BJ (cell line): ENCODE data around the gene ISCA2. TPM values are rescaled to one million over a fixed set of nuclear protein-coding genes. Genes with fewer than 3 reads are reported as not detected.

Experiments
- CTCF ChIA-PET: fragments of 350-600 bp; formaldehyde crosslinking; extraction: SDS; loops from one replicate; lab custom pipeline; 2021; ENCODE audit warnings: antibody characterized with exemption, inconsistent platforms; lab: Yijun Ruan, JAX
- POLR2A ChIA-PET: fragments of 300-600 bp; sonication (Branson Sonifier 250); formaldehyde crosslinking; extraction: SDS; loops from one replicate; lab custom pipeline; 2021; ENCODE audit warnings: antibody characterized with exemption; lab: Charles Lee
- DNase-seq: peaks from one replicate; pipeline ENCODE4 v3.0.0-alpha.2; 2011; ENCODE audit warnings: low read depth
- H3K27me3 ChIP-seq: 2 replicates; pipeline ENCODE4 v1.6.0; 2011; ENCODE audit warnings: low read length; ENCODE audit not compliant: control insufficient read depth, insufficient read depth
- H3K36me3 ChIP-seq: 2 replicates; pipeline ENCODE4 v1.5.1; 2011; ENCODE audit warnings: low read length; ENCODE audit not compliant: control insufficient read depth, insufficient read depth
- H3K4me3 ChIP-seq: 2 replicates; pipeline ENCODE4 v1.5.1; 2011; ENCODE audit warnings: low read depth, mild to moderate bottlenecking, control low read depth, low read length
- CTCF ChIP-seq: IDR thresholded peaks from 2 replicates; pipeline ENCODE4 v1.5.1; 2011; ENCODE audit warnings: low read depth, mild to moderate bottlenecking, control low read depth, inconsistent platforms, low read length, moderate library complexity; ENCODE audit not compliant: insufficient read depth
- polyA plus RNA-seq: library from polyadenylated mRNA; depleted of rRNA; stranded (reverse); fragments of >200 nt; gene quantifications from 2 replicates; pipeline ENCODE4 v1.2.3, GENCODE V29; 2011

The ISCA2 gene
- polyA plus RNA-seq, 1 experiment: 13.0 TPM

DNA sequence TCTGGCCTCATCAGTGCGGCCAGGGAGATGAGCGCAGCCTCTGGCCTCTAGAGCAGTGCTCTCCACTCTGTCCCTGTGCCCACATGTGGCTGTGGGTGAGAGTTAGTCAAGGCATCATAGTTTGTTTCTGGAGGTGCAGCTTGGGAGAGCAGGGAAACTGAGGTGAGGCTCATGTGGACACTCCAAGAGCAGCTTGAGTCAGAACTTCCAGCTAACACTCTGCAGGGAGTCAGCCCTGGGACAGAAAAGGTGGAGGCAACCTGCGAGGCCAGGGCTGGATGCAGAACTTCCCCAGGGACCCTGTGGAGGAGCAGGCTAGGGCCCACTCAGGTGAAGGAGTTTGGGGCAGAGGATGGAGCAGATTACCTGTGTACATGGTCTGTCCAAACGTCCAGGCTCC is 10.8 kb downstream of the ISCA2 start:
- ChIA-PET CTCF (interaction anchor here (1.4 to 7.4 kb wide), 2 partner anchors 67 to 107 kb away, joined by 3 to 66 read pairs; partner anchors contain the start of gene LTBP2), POLR2A (no interaction called here)
- TF ChIP-seq CTCF: no peak
- DNase-seq: no peak
- no peaks in the 10 kb centered on the region for H3K27me3 ChIP-seq
- H3K4me3 ChIP-seq: no peak overlapping the region
- H3K36me3 ChIP-seq: peaks cover 6% of the 10 kb centered on the region

GRCh38 chr14:74504874-74505720 is 11.5 kb downstream of the ISCA2 start:
- Histone ChIP-seq H3K4me3 (no peak overlapping the region), H3K27me3 (no peaks in the 10 kb centered on the region), H3K36me3 (peaks cover 6% of the 10 kb centered on the region)
- CTCF ChIA-PET: interaction anchor here (1.4 to 7.4 kb wide), 2 partner anchors 67 to 106 kb away, joined by 3 to 66 read pairs; partner anchors contain the start of gene LTBP2
- POLR2A ChIA-PET: no interaction called here
- no peak for TF ChIP-seq CTCF
- no peak for DNase-seq

GRCh38 chr14:74505831-74506230 is 12.3 kb downstream of the ISCA2 start:
- CTCF ChIA-PET: interaction anchor here (1.4 kb wide), 1 partner anchor 106 kb away, joined by 3 read pairs; the partner anchor contains the start of gene LTBP2
- POLR2A ChIA-PET: no interaction called here
- Histone ChIP-seq H3K4me3 (no peak overlapping the region), H3K36me3 (peaks cover 6% of the 10 kb centered on the region), H3K27me3 (no peaks in the 10 kb centered on the region)
- DNase-seq: no peak
- no peak for TF ChIP-seq CTCF

GRCh38 chr14:74506411-74506851 is 12.9 kb downstream of the ISCA2 start:
- no peaks in the 10 kb centered on the region for H3K27me3 ChIP-seq
- peaks cover 6% of the 10 kb centered on the region for H3K36me3 ChIP-seq
- POLR2A ChIA-PET: no interaction called here
- H3K4me3 ChIP-seq: no peak overlapping the region
- TF ChIP-seq CTCF: no peak
- no peak for DNase-seq
- CTCF ChIA-PET: interaction anchor here (1.4 kb wide), 1 partner anchor 105 kb away, joined by 3 read pairs; the partner anchor contains the start of gene LTBP2

- peaks cover 6% of the 10 kb centered on the region for H3K36me3 ChIP-seq
- ChIA-PET CTCF (interaction anchor here (1.3 to 1.4 kb wide), 2 partner anchors 76 to 105 kb away, joined by 3 read pairs; partner anchors contain the start of gene LTBP2), POLR2A (no interaction called here)
- no peak for DNase-seq
- TF ChIP-seq CTCF: no peak
- H3K27me3 ChIP-seq: no peaks in the 10 kb centered on the region
- H3K4me3 ChIP-seq: no peak overlapping the region
These were observed 13.5 kb downstream of the ISCA2 start for GRCh38 chr14:74507085-74507484.
